NCI-H82 treated with DMSO at 0.1 percent for 48 hours (cell line): ENCODE results near the gene ERVV-1.
A peak's percentile ranks its signal among the peaks of the same experiment; 100 is the strongest.
"Not testable (repeated sequence)": the region's sequence is repeated elsewhere in the genome, so short reads cannot be mapped to it uniquely, and the experiment has no call there.

ENCODE experiments used
- DNase-seq: peaks from one replicate; lab custom pipeline; 2025; ENCODE audit not compliant: unreplicated experiment; lab: John Stamatoyannopoulos, UW

ERVV-1 gene

DNA sequence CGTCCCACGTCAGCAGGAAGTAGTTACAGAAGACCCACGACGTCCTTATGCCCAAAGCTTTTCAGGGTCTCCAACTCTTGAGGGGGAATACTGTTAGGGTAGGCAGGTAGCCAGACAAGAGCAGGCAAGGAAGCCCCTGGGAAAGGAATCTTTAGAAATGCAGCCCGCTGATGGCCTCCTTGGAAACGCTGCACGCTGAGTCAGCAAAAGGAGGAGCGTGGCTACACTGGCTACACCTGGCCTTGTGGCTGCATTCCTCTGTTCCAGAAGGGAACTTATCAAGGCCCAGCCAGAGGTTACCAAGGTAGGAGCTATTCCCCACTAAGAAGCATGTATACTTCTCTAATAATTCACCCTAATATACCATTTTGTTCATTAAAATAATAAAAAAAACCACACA, 2.0 kb downstream of the ERVV-1 start:
- DNase-seq: no peak

DNA sequence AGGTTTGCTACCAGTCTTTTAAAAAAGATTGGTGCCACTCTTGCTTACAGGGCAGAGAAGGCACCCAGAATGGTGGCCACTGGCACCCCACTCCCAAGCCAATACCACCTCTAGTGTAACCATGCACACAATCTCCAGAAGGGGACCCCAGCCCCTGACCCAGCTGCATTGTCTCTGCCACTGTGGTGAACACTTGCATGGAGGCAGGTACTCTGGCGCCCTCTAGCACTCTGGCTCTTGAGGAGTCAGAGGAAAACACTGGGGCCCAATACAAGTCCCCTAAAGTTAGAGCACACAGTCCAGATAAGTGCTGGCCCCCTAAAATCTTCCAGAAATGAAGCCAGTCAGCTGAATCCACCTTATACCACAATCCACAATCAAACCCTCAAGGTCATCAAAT, 6.0 kb downstream of the ERVV-1 start:
- DNase-seq: no peak

DNA sequence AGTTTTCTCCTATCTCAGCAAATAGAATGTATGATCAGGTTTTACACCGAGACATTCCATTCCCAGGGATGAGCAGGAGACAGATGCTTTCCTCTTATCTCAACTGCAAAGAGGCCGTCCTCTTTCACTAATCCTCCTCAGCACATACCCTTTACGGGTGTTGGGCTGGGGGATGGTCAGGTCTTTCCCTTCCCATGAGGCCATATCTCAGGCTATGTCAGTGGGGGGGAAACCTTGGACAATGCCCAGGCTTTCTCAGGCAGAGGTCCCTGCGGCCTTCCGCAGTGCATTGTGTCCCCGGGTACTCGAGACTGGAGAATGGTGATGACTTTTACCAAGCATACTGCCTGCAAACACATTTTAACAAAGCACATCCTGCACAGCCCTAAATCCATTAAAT, 14.6 kb downstream of the ERVV-1 start:
- not testable (repeated sequence) for DNase-seq

DNA sequence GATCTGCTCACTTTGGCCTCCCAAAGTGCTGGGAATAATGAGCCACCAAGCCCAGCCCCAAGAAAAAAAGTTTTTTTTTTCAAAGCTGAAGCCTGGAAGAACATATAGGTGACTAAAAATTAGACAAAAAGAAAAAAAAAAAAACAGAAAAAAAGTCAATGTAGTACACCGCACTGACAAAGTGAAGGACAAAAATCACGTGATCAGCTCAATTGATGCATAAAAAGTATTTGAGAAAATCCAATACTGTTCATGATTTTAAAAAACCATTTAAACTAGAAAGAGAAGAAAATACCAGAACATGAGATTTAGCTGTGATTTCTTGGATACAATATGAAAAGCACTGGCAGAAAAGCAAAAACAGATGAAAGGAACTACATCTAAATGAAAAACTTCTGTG, 20.3 kb downstream of the ERVV-1 start:
- no peak for DNase-seq

DNA sequence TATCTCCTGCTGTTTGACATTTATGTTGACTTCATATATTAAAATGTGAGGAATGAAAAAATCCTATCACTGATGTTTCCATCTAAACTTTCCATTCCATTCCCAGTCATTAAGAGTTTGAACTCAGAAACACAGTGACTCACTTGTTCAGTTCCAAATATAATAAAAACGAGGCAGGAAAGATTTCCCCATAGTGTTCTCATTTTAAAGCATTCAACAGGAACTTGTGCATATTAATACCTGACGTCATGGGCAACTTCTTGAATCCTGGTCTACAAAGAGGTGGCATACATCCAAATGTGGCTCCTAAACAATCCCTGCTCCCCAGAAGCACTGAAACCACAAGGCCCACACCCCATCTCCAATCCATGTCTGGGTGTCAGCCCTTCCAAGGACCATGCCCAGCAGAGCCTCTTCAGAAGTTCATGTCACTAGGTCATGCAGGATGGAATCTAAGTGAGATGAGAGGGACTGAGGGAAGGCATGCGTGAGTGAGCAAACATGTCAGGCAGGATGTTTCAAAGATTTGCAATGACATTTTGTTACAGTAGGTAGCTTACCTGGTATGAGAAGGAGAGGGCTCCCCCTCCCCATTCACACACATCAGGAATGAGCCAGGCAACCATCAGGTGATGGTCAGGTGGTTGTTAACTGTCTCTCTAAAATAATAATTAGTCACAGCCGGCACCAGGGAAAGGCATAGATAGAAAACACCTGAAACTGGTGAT, 21.4 kb downstream of the ERVV-1 start:
- DNase-seq: no peak

DNA sequence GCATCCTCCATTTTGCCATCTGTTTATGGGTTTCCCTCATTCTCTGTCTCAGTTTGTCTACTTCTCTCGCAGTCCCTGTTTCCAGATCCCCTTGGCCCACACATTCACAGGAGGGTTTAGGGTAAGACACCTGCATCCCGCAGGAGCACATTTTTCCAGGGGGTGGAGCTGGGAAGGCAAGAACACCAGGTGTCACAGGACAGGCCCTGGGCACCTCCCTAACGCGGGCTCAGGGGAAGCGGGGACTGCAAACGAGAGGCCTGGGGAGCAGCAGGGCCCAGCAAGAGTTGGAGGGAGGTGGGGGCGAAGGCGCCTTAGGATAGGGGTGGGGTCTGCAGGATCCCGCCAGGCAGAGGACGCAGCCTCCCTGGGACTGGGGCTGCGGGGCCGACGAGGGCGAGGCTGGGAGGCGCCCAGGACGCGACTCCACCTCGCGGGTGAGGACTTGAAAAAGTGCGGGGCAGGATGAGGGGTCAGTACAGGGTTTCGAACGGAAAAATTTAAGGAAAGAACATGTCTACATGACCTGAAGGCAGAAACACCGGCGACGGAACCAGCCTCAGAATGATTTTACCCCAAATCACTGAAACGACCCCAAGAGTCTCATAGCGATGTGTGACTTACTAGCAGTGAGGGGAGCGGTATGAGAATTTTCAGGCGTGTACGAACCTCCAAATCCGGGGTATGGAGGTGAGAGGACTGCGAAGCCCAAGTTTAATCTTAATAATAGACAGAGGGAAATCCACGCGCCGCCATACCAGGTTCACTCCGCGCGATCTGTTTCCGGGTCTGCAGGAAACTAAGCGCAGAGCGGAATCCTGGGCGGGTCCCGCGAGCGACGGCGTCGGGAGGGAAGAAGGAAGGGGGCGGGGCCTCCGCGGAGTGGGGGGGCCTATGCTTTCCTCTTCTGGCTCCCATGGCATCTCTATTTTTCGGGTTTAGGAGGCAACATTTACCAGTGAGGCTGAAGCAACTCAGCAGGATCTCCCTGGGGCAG, 23.7 kb downstream of the ERVV-1 start:
- no peak for DNase-seq

DNA sequence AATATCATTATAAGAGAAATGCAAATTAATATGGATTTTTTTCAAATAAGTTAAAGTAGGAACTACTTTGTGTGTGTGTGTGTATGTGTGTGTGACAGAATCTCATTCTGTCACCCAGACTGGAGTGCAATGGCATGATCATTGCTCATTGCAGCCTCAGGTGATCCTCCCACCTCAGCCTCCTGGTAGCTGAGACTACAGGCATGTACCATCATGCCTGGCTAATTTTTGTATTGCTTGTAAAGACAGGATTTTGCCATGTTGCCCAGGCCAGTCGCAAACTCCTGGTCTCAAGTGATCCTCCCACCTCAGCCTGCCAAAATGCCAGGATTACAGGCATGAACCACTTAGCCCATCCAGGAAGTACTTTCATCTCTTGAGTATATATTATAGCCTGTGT, 27.6 kb downstream of the ERVV-1 start:
- DNase-seq: no peak

DNA sequence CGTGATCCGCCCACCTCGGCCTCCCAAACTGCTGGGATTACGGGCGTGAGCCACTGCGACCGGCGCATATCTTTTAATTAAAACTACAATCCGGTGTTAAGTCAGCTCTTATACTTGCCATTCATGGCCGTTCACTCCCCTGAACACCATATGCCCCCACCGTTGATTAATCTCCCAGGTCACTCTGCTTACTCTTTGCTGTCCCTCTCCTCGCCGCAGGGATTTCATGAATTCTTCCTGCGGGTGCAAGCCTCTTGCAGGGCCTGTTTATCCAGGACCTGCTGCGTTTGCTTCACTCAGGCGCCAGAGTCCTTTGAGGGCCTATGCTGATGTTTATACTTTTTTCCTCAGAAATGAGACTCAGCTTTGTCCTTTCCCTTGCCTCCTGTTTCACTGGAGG, 31.8 kb downstream of the ERVV-1 start:
- DNase-seq: peak; percentile 16

DNA sequence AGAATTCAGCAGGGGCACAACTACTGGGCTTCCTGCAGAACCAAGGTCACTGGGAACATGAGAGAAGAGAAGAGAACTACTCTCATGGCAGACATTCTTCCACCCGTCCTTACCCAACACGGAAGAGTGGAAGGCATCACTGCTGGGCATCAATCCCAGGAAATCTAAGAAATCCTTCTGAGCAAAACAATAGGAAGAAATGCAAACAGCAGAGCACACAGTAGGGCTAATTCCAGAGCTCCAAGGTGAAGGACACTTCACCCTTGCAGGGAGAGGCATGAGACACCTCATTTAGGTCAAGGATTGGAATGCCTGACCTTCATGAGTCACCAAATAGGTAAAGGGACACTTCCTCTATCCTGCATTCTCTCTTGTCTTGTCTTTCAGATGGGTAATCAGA, 33.7 kb downstream of the ERVV-1 start:
- no peak for DNase-seq

DNA sequence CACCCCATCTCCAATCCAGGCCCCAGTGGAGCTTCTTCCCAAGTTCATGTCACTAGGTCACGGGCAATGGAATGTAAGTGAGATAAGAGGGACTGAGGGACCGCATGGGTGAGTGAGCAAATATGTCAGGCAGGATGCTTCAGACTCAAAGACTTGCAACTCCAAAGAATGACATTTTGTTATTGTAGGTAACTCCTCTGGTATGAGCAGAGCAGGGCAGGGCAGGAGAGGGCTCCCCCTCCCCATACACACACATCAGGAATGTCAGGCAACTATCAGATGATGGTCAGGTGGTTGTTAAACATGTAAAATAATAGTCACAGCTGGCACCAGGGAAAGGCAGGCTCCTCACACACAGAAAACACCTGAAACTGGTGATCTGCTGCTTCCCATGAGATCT, 41.4 kb downstream of the ERVV-1 start:
- DNase-seq: no peak

DNA sequence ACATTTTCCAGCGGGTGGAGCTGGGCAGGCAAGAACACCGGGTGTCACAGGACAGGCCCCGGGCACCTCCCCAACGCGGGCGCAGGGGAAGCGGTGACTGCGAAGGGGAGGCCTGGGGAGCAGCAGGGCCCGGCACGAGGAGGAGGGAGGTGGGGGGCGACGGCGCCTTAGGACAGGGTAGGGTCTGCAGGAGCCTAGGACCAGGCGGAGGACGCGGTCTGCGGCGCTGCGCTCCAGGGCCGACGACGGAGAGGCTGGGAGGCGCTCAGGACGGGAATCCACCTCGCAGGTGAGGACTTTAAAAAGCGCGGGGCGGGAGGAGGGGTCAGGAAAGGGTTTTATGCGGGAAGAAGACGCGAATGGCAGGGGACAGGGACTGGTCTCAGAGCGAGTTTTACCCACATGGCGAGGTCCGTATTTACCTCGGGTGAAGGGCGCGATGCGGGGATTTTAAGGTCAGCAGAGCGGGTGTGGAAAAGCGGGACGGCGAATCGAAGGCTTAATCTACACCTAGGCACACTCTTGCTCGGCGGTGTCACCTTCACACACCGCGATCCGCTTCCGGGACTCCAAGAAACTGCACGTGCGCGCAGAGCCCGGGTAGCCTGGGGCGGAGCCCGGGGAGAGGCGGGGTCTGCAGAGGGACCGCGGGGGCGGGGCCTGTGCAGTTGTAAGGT, 44.3 kb downstream of the ERVV-1 start:
- peak; percentile 1 for DNase-seq
